ENCODE measurements around the gene GPR160.

DNA sequence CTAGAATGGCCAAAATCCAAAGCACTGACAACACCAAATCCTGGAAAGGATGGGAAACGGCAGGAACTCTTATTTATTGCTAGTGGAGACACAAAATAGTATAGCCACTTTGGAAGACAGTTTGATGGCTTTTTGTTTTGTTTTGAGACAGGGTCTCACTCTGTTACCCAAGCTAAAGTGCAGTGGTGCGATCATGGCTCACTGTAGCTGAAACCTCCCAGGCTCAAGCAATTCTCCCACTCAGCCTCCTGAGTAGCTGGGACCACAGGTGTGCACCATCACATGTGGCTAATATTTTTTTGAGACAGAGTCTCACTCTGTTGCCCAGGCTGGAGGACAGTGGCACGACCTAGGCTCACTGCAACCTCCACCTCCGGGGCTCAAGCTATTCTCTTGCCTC is 27.3 kb upstream of the GPR160 start:
- TF ChIP-seq ZFX (IDR thresholded peaks at IDR 0.05), result no peak
- TF ChIP-seq POLR2A (IDR thresholded peaks at IDR 0.05; ENCODE audit: borderline replicate concordance, extremely low read depth, insufficient read depth, insufficient read length), result no peak
- no peak for TF ChIP-seq POLR2AphosphoS5 (IDR thresholded peaks at IDR 0.05; ENCODE audit: low read depth, low read length)
- TF ChIP-seq, protein P1, sequence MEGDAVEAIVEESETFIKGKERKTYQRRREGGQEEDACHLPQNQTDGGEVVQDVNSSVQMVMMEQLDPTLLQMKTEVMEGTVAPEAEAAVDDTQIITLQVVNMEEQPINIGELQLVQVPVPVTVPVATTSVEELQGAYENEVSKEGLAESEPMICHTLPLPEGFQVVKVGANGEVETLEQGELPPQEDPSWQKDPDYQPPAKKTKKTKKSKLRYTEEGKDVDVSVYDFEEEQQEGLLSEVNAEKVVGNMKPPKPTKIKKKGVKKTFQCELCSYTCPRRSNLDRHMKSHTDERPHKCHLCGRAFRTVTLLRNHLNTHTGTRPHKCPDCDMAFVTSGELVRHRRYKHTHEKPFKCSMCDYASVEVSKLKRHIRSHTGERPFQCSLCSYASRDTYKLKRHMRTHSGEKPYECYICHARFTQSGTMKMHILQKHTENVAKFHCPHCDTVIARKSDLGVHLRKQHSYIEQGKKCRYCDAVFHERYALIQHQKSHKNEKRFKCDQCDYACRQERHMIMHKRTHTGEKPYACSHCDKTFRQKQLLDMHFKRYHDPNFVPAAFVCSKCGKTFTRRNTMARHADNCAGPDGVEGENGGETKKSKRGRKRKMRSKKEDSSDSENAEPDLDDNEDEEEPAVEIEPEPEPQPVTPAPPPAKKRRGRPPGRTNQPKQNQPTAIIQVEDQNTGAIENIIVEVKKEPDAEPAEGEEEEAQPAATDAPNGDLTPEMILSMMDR (IDR thresholded peaks at IDR 0.05 in 2 of 3, conservative IDR thresholded peaks at IDR 0.05 in 1 of 3; ENCODE audit: borderline replicate concordance in 1 of 3, insufficient read depth in 1 of 3, low read depth in 2 of 3, low read length in 2 of 3), result no peak
- TF ChIP-seq EZH2 (IDR thresholded peaks at IDR 0.05), result no peak
- TF ChIP-seq SRF (IDR thresholded peaks at IDR 0.05; ENCODE audit: low read depth), result no peak
- TF ChIP-seq SIN3A (IDR thresholded peaks at IDR 0.05; ENCODE audit: low read depth), result no peak
- TF ChIP-seq EZH2phosphoT487 (IDR thresholded peaks at IDR 0.05; ENCODE audit: borderline replicate concordance), result no peak
- TF ChIP-seq JUND (IDR thresholded peaks at IDR 0.05), result no peak
- no peak for TF ChIP-seq YY1 (IDR thresholded peaks at IDR 0.05; ENCODE audit: extremely low read depth, insufficient replicate concordance, low read depth, low read length)
